HEK293T (cell line): ENCODE data around the gene OAS2.

ENCODE experiments used
- CTCF ChIA-PET: fragments of 350-600 bp; formaldehyde crosslinking; extraction: SDS; loops from one replicate; lab custom pipeline; 2021; ENCODE audit warnings: antibody characterized with exemption, inconsistent platforms; lab: Yijun Ruan, JAX
- POLR2A ChIA-PET: fragments of 350-600 bp; formaldehyde crosslinking; extraction: SDS; loops from one replicate; lab custom pipeline; 2020; ENCODE audit warnings: antibody characterized with exemption, inconsistent platforms; lab: Yijun Ruan, JAX
- DNase-seq: peaks from one replicate; pipeline ENCODE4 v3.0.0; 2012; ENCODE audit warnings: mixed read lengths; ENCODE audit errors: extremely low spot score
- ARNT ChIP-seq: fragments of 450-650 bp; IDR thresholded peaks from 2 replicates; pipeline ENCODE4 v1.6.1; 2017; ENCODE audit warnings: mild to moderate bottlenecking
- BHLHE40 ChIP-seq: fragments of 450-650 bp; IDR thresholded peaks from 2 replicates; pipeline ENCODE4 v1.6.1; 2016; ENCODE audit warnings: mild to moderate bottlenecking, moderate library complexity, borderline replicate concordance
- CTBP1 ChIP-seq: fragments of 450-650 bp; IDR thresholded peaks from 2 replicates; pipeline ENCODE4 v1.6.1; 2016; ENCODE audit warnings: borderline replicate concordance
- ELF4 ChIP-seq: fragments of 450-650 bp; IDR thresholded peaks from 2 replicates; pipeline ENCODE4 v1.6.1; 2017; ENCODE audit warnings: antibody characterized with exemption
- FOXA1 ChIP-seq: fragments of 450-650 bp; IDR thresholded peaks from 2 replicates; pipeline ENCODE4 v1.6.1; 2016; ENCODE audit warnings: mild to moderate bottlenecking
- FOXK2 ChIP-seq: fragments of 450-650 bp; IDR thresholded peaks from 2 replicates; pipeline ENCODE4 v1.6.1; 2016; ENCODE audit warnings: mild to moderate bottlenecking
- FOXM1 ChIP-seq: fragments of 450-650 bp; IDR thresholded peaks from 2 replicates; pipeline ENCODE4 v1.6.1; 2017; ENCODE audit warnings: mild to moderate bottlenecking, borderline replicate concordance
- HDGF ChIP-seq: fragments of 450-650 bp; IDR thresholded peaks from 2 replicates; pipeline ENCODE4 v1.6.1; 2017; ENCODE audit warnings: antibody characterized with exemption, borderline replicate concordance
- L3MBTL2 ChIP-seq: fragments of 450-650 bp; conservative IDR thresholded peaks from 2 replicates; pipeline ENCODE4 v1.6.1; 2016; ENCODE audit warnings: mild to moderate bottlenecking
- LEF1 ChIP-seq: fragments of 450-650 bp; IDR thresholded peaks from 2 replicates; pipeline ENCODE4 v1.6.1; 2017; ENCODE audit warnings: mild to moderate bottlenecking, borderline replicate concordance
- NFRKB ChIP-seq: fragments of 450-650 bp; IDR thresholded peaks from 2 replicates; pipeline ENCODE4 v1.6.1; 2016; ENCODE audit warnings: mild to moderate bottlenecking, moderate library complexity
- PKNOX1 ChIP-seq: fragments of 450-650 bp; IDR thresholded peaks from 2 replicates; pipeline ENCODE4 v1.6.1; 2016
- SP1 ChIP-seq: fragments of 450-650 bp; IDR thresholded peaks from 2 replicates; pipeline ENCODE4 v1.6.1; 2017
- SUZ12 ChIP-seq: fragments of 450-650 bp; IDR thresholded peaks from 2 replicates; pipeline ENCODE4 v1.6.1; 2016; ENCODE audit warnings: mild to moderate bottlenecking
- TARDBP ChIP-seq: fragments of 450-650 bp; IDR thresholded peaks from 2 replicates; pipeline ENCODE4 v1.6.1; 2016
- ZNF384 ChIP-seq: fragments of 450-650 bp; IDR thresholded peaks from 2 replicates; pipeline ENCODE4 v1.6.1; 2016

Gene OAS2

GRCh38 chr12:112969547-112970306 is 8.6 kb upstream of the OAS2 start:
- ChIA-PET POLR2A (no interaction called here), CTCF (interaction anchor here (0.6 kb wide), 1 partner anchor 23 kb away, joined by 3 read pairs; no protein-coding TSS in a partner anchor)
- TF ChIP-seq FOXK2 (no peak), FOXM1 (no peak), FOXA1 (no peak), BHLHE40 (no peak), ELF4 (no peak), CTBP1 (no peak), HDGF (no peak), SUZ12 (no peak), L3MBTL2 (no peak), LEF1 (no peak), SP1 (no peak), NFRKB (no peak), PKNOX1 (no peak)
- no peak for DNase-seq

GRCh38 chr12:112970391-112970790 is 7.9 kb upstream of the OAS2 start:
- TF ChIP-seq ELF4 (no peak), BHLHE40 (no peak), TARDBP (no peak), ZNF384 (no peak)
- ChIA-PET POLR2A (no interaction called here), CTCF (no interaction called here)
- no peak for DNase-seq

DNA sequence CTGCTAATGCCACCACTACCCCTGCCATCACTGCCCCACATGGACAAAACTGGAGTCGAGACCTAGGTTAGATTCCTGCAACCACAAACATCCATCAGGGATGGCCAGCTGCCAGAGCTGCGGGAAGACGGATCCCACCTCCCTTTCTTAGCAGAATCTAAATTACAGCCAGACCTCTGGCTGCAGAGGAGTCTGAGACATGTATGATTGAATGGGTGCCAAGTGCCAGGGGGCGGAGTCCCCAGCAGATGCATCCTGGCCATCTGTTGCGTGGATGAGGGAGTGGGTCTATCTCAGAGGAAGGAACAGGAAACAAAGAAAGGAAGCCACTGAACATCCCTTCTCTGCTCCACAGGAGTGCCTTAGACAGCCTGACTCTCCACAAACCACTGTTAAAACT is 7.1 kb upstream of the OAS2 start:
- no peak for TF ChIP-seq ZNF384
- CTCF ChIA-PET = no interaction called here
- POLR2A ChIA-PET = no interaction called here
- DNase-seq = no peak

GRCh38 chr12:112973011-112973735 is 5.1 kb upstream of the OAS2 start:
- ChIA-PET POLR2A (no interaction called here), CTCF (no interaction called here)
- DNase-seq = no peak
- TF ChIP-seq PKNOX1 (no peak), L3MBTL2 (no peak), FOXA1 (no peak), FOXM1 (no peak)

DNA sequence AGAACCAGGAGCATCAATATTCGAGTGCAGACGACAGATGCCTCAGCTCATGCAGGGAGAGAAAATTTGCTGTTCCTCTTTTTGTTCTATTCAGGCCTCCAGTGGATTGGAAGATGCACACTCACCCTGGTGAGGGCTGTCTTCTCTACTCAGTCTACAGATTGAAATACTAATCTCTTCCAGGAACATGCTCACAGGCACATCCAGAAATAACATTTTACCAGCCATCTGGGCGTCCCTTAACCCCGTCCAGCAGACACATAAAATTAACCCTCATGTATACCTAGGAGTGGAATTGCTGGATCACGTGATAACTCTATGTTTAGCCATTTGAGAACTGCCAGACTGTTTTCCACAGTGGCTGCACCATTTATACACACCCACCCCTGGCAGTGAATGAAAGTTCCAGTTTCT is 4.5 kb upstream of the OAS2 start:
- ChIA-PET CTCF (no interaction called here), POLR2A (no interaction called here)
- DNase-seq = no peak
- TF ChIP-seq FOXA1 = no peak

- no peak for TF ChIP-seq ZNF384
- ChIA-PET POLR2A (no interaction called here), CTCF (no interaction called here)
- DNase-seq = no peak
Measured at GRCh38 chr12:112974904-112975303, 3.4 kb upstream of the OAS2 start.

GRCh38 chr12:112977139-112977538 is 1.2 kb upstream of the OAS2 start:
- POLR2A ChIA-PET = no interaction called here
- TF ChIP-seq LEF1 (no peak), HDGF (no peak), FOXK2 (no peak), BHLHE40 (no peak), SP1 (no peak), TARDBP (no peak), CTBP1 (no peak), PKNOX1 (no peak), FOXM1 (no peak), L3MBTL2 (no peak), ELF4 (no peak), NFRKB (no peak), ARNT (no peak), FOXA1 (no peak), ZNF384 (no peak), SUZ12 (no peak)
- no peak for DNase-seq
- CTCF ChIA-PET = interaction anchor here (0.6 kb wide), 1 partner anchor 17 kb away, joined by 4 read pairs; no protein-coding TSS in a partner anchor
